22Rv1 (cell line): ENCODE data around the gene S100A13.

Experiments used
- ZFX ChIP-seq: fragments of 450-650 bp; IDR thresholded peaks from 2 replicates; pipeline ENCODE4 v1.6.1; 2017; ENCODE audit warnings: antibody characterized with exemption, borderline replicate concordance
- TF ChIP-seq, protein P1 (sequence below): fragments of 450-650 bp; IDR thresholded peaks from 2 replicates; pipeline ENCODE4 v1.5.1; 2017; ENCODE audit warnings: mild to moderate bottlenecking

DNA sequence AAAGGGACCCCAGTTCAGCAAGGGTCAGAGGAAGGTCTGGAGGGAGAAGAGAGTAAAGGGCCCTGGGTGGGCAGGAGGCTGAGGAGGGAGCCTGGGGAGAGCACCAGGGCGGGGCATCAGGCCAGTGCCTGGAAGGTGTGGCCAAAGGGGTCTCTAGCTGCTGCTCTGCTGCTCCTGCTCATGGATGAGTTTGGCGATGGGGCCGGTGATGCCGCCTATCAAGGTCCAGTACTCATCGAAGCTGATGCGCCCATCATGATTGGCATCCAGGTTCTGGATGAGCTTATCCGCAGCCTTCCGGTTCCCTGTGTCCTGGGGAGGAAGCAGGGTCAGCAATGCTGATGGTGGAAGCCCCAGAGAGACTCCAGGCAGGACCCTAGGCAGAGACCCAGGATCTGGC is 19.9 kb downstream of the S100A13 start:
- TF ChIP-seq, protein P1, sequence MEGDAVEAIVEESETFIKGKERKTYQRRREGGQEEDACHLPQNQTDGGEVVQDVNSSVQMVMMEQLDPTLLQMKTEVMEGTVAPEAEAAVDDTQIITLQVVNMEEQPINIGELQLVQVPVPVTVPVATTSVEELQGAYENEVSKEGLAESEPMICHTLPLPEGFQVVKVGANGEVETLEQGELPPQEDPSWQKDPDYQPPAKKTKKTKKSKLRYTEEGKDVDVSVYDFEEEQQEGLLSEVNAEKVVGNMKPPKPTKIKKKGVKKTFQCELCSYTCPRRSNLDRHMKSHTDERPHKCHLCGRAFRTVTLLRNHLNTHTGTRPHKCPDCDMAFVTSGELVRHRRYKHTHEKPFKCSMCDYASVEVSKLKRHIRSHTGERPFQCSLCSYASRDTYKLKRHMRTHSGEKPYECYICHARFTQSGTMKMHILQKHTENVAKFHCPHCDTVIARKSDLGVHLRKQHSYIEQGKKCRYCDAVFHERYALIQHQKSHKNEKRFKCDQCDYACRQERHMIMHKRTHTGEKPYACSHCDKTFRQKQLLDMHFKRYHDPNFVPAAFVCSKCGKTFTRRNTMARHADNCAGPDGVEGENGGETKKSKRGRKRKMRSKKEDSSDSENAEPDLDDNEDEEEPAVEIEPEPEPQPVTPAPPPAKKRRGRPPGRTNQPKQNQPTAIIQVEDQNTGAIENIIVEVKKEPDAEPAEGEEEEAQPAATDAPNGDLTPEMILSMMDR, result no peak
- TF ChIP-seq ZFX, result no peak
